DMS114 treated with DMSO at 0.1 percent for 48 hours (cell line): Measurements from ENCODE around the gene MED28.

ENCODE experiments used
- DNase-seq: peaks from one replicate; lab custom pipeline; 2025; ENCODE audit not compliant: unreplicated experiment; lab: John Stamatoyannopoulos, UW

The MED28 gene

GRCh38 chr4:17665346-17665745 is 50.9 kb downstream of the MED28 start:
- no peak for DNase-seq

GRCh38 chr4:17665852-17666251 is 51.4 kb downstream of the MED28 start:
- DNase-seq = no peak

GRCh38 chr4:17667253-17667652 is 52.8 kb downstream of the MED28 start:
- no peak for DNase-seq

- no peak for DNase-seq
These were observed 53.3 kb downstream of the MED28 start for GRCh38 chr4:17667653-17668201.

- no peak for DNase-seq
These were observed 56.0 kb downstream of the MED28 start for GRCh38 chr4:17670423-17670822.

GRCh38 chr4:17680559-17681280 is 66.3 kb downstream of the MED28 start:
- DNase-seq = no peak

GRCh38 chr4:17681281-17682221 is 67.1 kb downstream of the MED28 start:
- DNase-seq = no peak

GRCh38 chr4:17682222-17682566 is 67.8 kb downstream of the MED28 start:
- no peak for DNase-seq
